ENCODE measurements around the gene F10. TPM values are rescaled to one million over a fixed set of nuclear protein-coding genes. Genes with fewer than 3 reads are reported as not detected.

The F10 gene
- total RNA-seq, 2 donors from 2014 or later = 10.2 to 48.0 TPM

DNA sequence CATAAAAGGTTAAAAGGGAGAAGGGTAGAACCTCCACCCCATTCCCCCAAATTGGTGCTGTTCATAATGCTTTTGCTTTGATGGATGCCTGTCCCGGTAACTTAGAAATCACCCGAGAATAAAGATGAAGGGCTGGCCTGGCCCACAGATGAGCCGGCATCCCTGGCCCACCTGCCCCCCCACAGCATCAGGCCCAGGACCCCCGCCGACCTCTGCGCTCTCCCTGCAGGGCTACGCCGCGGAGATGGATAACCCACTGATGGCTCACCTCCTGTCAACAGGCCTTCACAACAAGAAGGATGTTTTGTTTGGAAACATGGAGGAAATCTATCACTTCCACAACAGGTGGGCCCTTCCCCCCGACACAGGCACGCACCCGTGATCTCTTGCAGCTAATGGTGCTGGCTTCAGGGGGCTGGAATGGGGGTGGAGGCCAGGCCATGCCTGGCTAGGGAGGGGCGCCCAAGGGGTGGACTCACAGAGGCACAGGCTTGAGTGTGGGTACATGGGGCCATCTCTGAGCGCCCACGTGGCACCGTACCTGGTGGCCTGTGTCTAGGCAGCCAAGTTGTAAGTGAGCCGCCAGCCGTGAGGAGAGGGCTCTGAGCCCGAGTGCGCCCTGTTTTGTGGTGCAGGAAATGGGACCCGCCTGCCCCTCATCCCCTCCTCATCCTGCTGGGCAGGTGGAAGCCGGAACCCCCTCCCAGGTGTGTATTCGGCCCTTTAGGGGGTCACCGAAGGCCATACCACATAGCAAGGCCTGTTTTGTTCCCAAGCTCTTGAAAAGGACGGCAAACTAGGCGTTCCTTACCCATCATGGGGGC is 40.2 kb upstream of the F10 start:
- Histone ChIP-seq H3K27me3 (replicated peaks; ENCODE audit: insufficient read depth) (no peaks in the 10 kb centered on the region), H3K4me1 (replicated peaks) (peaks cover 6% of the 10 kb centered on the region), H3K27ac (no peak overlapping the region), H3K9me3 (no peaks in the 10 kb centered on the region), H3K4me3 (no peak overlapping the region), H3K36me3 (peaks cover 0 to 6% of the 10 kb centered on the region in 2 donors)
- intact Hi-C loops (cut with DNase I) = no loop called here
- WGBS = 83% methylated on average over 26 of the region's 26 CpGs
- TF ChIP-seq, protein P1, sequence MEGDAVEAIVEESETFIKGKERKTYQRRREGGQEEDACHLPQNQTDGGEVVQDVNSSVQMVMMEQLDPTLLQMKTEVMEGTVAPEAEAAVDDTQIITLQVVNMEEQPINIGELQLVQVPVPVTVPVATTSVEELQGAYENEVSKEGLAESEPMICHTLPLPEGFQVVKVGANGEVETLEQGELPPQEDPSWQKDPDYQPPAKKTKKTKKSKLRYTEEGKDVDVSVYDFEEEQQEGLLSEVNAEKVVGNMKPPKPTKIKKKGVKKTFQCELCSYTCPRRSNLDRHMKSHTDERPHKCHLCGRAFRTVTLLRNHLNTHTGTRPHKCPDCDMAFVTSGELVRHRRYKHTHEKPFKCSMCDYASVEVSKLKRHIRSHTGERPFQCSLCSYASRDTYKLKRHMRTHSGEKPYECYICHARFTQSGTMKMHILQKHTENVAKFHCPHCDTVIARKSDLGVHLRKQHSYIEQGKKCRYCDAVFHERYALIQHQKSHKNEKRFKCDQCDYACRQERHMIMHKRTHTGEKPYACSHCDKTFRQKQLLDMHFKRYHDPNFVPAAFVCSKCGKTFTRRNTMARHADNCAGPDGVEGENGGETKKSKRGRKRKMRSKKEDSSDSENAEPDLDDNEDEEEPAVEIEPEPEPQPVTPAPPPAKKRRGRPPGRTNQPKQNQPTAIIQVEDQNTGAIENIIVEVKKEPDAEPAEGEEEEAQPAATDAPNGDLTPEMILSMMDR (IDR thresholded peaks at IDR 0.05) = no peak
- TF ChIP-seq POLR2AphosphoS5 (IDR thresholded peaks at IDR 0.05) = no peak
- no peak for TF ChIP-seq POLR2A (IDR thresholded peaks at IDR 0.05)
- no peak for DNase-seq (ENCODE audit: low spot score)

DNA sequence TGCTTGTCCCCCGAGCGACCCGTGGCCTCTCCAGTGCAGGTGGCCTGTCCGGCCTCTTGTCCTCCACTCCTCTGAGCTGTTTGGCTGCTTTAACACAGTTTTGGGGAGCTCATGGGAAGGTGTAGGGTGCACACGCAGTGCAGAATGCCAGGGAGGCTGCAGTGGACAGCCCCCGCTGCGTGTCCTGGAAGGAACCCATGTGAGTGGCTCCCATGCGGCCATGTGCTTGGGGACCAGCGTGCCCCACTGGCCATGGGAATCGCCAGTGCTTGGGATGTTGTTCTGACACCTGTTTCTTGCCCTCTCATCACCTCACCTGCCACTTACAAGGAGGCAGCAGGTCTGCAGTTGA is 39.6 kb upstream of the F10 start:
- Histone ChIP-seq H3K9me3 (no peaks in the 10 kb centered on the region), H3K36me3 (no peaks in the 10 kb centered on the region), H3K27me3 (replicated peaks; ENCODE audit: insufficient read depth) (no peaks in the 10 kb centered on the region), H3K4me3 (no peak overlapping the region), H3K27ac (no peak overlapping the region), H3K4me1 (replicated peaks) (peaks cover 6% of the 10 kb centered on the region)
- intact Hi-C loops (cut with DNase I) = no loop called here
- 84% methylated on average over 10 of the region's 10 CpGs for WGBS
- DNase-seq (ENCODE audit: low spot score) = no peak
- TF ChIP-seq, protein P1 (IDR thresholded peaks at IDR 0.05) = no peak
- TF ChIP-seq POLR2AphosphoS5 (IDR thresholded peaks at IDR 0.05) = no peak
- TF ChIP-seq POLR2A (IDR thresholded peaks at IDR 0.05) = no peak

DNA sequence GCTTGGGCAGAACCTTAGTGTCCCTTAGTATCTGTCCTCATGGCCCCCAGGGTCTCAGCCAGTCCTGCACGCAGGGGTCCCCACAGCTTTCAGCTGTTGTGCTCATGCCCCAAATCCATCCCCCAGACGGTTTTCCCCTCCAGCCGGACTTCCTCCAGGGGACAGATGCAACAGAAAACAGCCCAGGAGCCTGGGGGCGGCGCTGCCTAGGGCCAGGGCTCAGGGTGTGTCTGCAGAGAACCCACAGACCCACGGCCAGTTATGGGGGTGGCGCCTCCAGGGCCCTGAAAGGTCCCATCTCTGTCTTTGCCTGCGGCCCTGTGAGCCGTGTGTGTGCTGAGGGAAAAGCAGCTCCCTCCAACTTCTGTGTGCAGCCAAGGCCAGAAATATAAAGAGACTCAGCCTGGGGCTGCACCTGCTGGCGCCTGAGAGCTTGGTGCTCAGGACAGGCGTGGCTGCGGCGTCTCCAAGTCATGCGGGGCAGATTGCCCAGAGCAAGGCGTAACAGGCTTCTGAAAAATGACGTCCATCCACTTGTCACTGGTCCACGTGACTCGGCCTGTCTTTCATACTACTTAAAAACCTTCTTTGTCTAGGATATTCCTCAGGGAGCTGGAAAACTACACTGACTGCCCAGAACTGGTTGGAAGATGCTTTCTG is 39.1 kb upstream of the F10 start:
- peaks cover 6% of the 10 kb centered on the region for H3K4me1 ChIP-seq (replicated peaks)
- no peaks in the 10 kb centered on the region for H3K27me3 ChIP-seq (replicated peaks; ENCODE audit: insufficient read depth)
- WGBS = 40% methylated on average over 14 of the region's 18 CpGs
- H3K27ac ChIP-seq = peak overlapping the region in 1 of 2 donors; percentile 19
- no peaks in the 10 kb centered on the region for H3K9me3 ChIP-seq
- peak; percentile 76 for DNase-seq (ENCODE audit: low spot score)
- H3K36me3 ChIP-seq = no peaks in the 10 kb centered on the region
- intact Hi-C loops (cut with DNase I) = no loop called here
- TF ChIP-seq POLR2AphosphoS5 (IDR thresholded peaks at IDR 0.05) (peak; percentile 81), POLR2A (IDR thresholded peaks at IDR 0.05) (no peak)
- TF ChIP-seq, protein P1 (IDR thresholded peaks at IDR 0.05) = peak in 2 of 4 experiments; percentile 10
- no peak overlapping the region for H3K4me3 ChIP-seq

DNA sequence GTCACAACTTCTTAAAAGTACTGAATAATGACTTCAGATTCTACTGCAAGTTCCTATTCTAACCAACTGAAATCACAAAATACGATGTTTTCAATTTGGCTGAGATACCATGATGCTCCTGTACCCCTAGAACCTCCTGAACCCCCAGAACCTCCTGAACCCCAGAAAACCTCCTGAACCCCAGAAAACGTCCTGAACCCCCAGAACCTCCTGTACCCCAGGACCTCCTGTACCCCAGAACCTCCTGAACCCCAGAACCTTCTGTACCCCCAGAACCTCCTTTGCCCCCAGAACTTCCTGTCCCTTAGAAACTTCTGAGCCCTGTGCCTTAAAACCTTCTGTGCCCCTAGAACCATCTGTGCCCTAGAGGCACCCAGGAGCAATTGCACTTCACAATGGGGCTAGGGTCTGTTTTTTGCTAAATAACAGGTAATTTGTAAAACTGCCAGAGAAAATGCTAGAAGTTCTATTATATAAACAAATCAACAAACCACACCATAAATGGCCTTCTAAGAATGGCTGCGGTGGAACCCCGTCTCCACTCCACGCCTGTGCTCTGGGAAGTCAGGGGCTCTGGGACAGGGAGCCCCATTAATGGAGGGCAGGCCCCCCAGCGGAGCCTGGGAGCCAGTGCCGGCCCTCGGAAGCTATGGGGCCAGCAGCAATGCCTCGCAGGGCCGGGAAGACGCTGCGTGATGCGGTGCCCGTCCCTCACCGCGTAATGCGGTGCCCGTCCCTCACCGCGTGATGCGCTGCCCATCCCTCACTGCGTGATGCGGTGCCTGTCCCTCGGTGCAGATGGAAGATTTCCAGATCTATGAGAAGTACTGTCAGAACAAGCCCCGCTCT is 38.3 kb upstream of the F10 start:
- Histone ChIP-seq H3K9me3 (no peaks in the 10 kb centered on the region), H3K27me3 (replicated peaks; ENCODE audit: insufficient read depth) (no peaks in the 10 kb centered on the region), H3K27ac (peak overlapping the region in 1 of 2 donors; percentile 19), H3K36me3 (no peaks in the 10 kb centered on the region), H3K4me1 (replicated peaks) (peaks cover 6% of the 10 kb centered on the region), H3K4me3 (no peak overlapping the region)
- intact Hi-C loops (cut with DNase I) = no loop called here
- WGBS = 92% methylated on average over 24 of the region's 25 CpGs
- no peak for TF ChIP-seq POLR2A (IDR thresholded peaks at IDR 0.05)
- TF ChIP-seq, protein P1 (IDR thresholded peaks at IDR 0.05) = peak in 1 of 4 experiments; percentile 13
- no peak for DNase-seq (ENCODE audit: low spot score)

Measured in prostate gland (tissue), 2 donors.